WTC11 (cell line): ENCODE measurements around the gene HLX. TPM values are rescaled to one million over a fixed set of nuclear protein-coding genes. Genes with fewer than 3 reads are reported as not detected.

ENCODE experiments used
- ATAC-seq: fragments of 200-7000 bp; cut with Tn5 transposase; 2 replicates; pipeline ENCODE4 v1.10.0; 2021; ENCODE audit warnings: mild to moderate bottlenecking, moderate library complexity
- CTCF ChIA-PET: fragments of 300-600 bp; sonication (Branson Sonifier 250); formaldehyde crosslinking; loops from one replicate; lab custom pipeline; 2021; ENCODE audit warnings: antibody characterized with exemption; lab: Charles Lee
- POLR2A ChIA-PET: fragments of 350-600 bp; sonication (Branson Sonifier 250); formaldehyde crosslinking; loops from one replicate; lab custom pipeline; 2021; ENCODE audit warnings: antibody characterized with exemption; lab: Charles Lee
- DNase-seq: peaks from one replicate; pipeline ENCODE4 v3.0.0; 2021; ENCODE audit warnings: low spot score
- H3K27ac Mint-ChIP-seq: 2 replicates; pipeline ENCODE4 v1.8.0; 2021; ENCODE audit warnings: mixed read lengths
- H3K27me3 Mint-ChIP-seq: 2 replicates; pipeline ENCODE4 v1.8.0; 2021; ENCODE audit warnings: low read depth, mild to moderate bottlenecking, moderate library complexity, mixed read lengths
- H3K36me3 Mint-ChIP-seq: 2 replicates; pipeline ENCODE4 v1.8.0; 2021; ENCODE audit warnings: mixed read lengths
- H3K4me1 Mint-ChIP-seq: 2 replicates; pipeline ENCODE4 v1.8.0; 2022; ENCODE audit warnings: mixed read lengths
- H3K4me3 Mint-ChIP-seq: 2 replicates; pipeline ENCODE4 v1.8.0; 2021; ENCODE audit warnings: mild to moderate bottlenecking, moderate library complexity, mixed read lengths
- H3K9me3 Mint-ChIP-seq: 2 replicates; pipeline ENCODE4 v1.8.0; 2021; ENCODE audit warnings: mixed read lengths
- ATF3 ChIP-seq: sonication (generic); formaldehyde crosslinking; conservative IDR thresholded peaks from 2 replicates; pipeline ENCODE4 v1.8.1; 2022; ENCODE audit warnings: mild to moderate bottlenecking, missing genetic modification reagents
- CREB1 ChIP-seq: sonication (generic); formaldehyde crosslinking; IDR thresholded peaks from 2 replicates; pipeline ENCODE4 v1.8.0; 2023; ENCODE audit warnings: mild to moderate bottlenecking, missing genetic modification reagents
- E2F1 ChIP-seq: sonication (generic); formaldehyde crosslinking; IDR thresholded peaks from 2 replicates; pipeline ENCODE4 v1.8.0; 2022; ENCODE audit warnings: mild to moderate bottlenecking, missing genetic modification reagents
- E2F5 ChIP-seq: sonication (generic); formaldehyde crosslinking; IDR thresholded peaks from 2 replicates; pipeline ENCODE4 v1.8.1; 2022; ENCODE audit warnings: mild to moderate bottlenecking, moderate library complexity, missing genetic modification reagents
- ESRRA ChIP-seq: sonication (generic); formaldehyde crosslinking; IDR thresholded peaks from 2 replicates; pipeline ENCODE4 v1.8.1; 2022; ENCODE audit warnings: mild to moderate bottlenecking, missing genetic modification reagents, borderline replicate concordance
- FOXK1 ChIP-seq: sonication (generic); formaldehyde crosslinking; IDR thresholded peaks from 2 replicates; pipeline ENCODE4 v1.8.0; 2022; ENCODE audit warnings: mild to moderate bottlenecking, moderate library complexity, missing genetic modification reagents
- FOXP4 ChIP-seq: sonication (generic); formaldehyde crosslinking; IDR thresholded peaks from 2 replicates; pipeline ENCODE4 v1.8.0; 2022; ENCODE audit warnings: mild to moderate bottlenecking, missing genetic modification reagents
- GABPB1 ChIP-seq: sonication (generic); formaldehyde crosslinking; IDR thresholded peaks from 2 replicates; pipeline ENCODE4 v1.8.1; 2023; ENCODE audit warnings: mild to moderate bottlenecking, missing genetic modification reagents
- HMGXB4 ChIP-seq: sonication (generic); formaldehyde crosslinking; IDR thresholded peaks from 2 replicates; pipeline ENCODE4 v1.8.1; 2023; ENCODE audit warnings: mild to moderate bottlenecking, moderate library complexity, missing genetic modification reagents
- JAZF1 ChIP-seq: fragments of 250-450 bp; sonication (Bioruptor Pico); IDR thresholded peaks from 2 replicates; pipeline ENCODE4 v1.9.0; 2021; ENCODE audit warnings: moderate library complexity, mild to moderate bottlenecking, inconsistent platforms
- NR1H2 ChIP-seq: sonication (generic); formaldehyde crosslinking; IDR thresholded peaks from 2 replicates; pipeline ENCODE4 v1.9.0; 2021; ENCODE audit warnings: mild to moderate bottlenecking, moderate library complexity, missing genetic modification reagents
- NR2C2 ChIP-seq: sonication (generic); formaldehyde crosslinking; IDR thresholded peaks from 2 replicates; pipeline ENCODE4 v1.8.0; 2022; ENCODE audit warnings: mild to moderate bottlenecking, missing genetic modification reagents
- OVOL2 ChIP-seq: fragments of 250-450 bp; sonication (Bioruptor Pico); IDR thresholded peaks from 2 replicates; pipeline ENCODE4 v1.9.0; 2021; ENCODE audit warnings: mild to moderate bottlenecking, borderline replicate concordance
- RORB ChIP-seq: fragments of 250-450 bp; sonication (Bioruptor Pico); IDR thresholded peaks from 2 replicates; pipeline ENCODE4 v1.9.0; 2021; ENCODE audit warnings: mild to moderate bottlenecking
- SMAD3 ChIP-seq: sonication (generic); formaldehyde crosslinking; IDR thresholded peaks from 2 replicates; pipeline ENCODE4 v1.8.0; 2022; ENCODE audit warnings: missing genetic modification reagents, mild to moderate bottlenecking, borderline replicate concordance
- SOX15 ChIP-seq: fragments of 250-450 bp; sonication (Bioruptor Pico); IDR thresholded peaks from 2 replicates; pipeline ENCODE4 v1.9.0; 2021; ENCODE audit warnings: mild to moderate bottlenecking
- STAT6 ChIP-seq: sonication (generic); formaldehyde crosslinking; conservative IDR thresholded peaks from 2 replicates; pipeline ENCODE4 v1.8.1; 2023; ENCODE audit warnings: mild to moderate bottlenecking, low read depth, missing genetic modification reagents, moderate library complexity
- USF1 ChIP-seq: sonication (generic); formaldehyde crosslinking; IDR thresholded peaks from 2 replicates; pipeline ENCODE4 v1.8.0; 2022; ENCODE audit warnings: mild to moderate bottlenecking, missing genetic modification reagents
- ZNF281 ChIP-seq: sonication (generic); formaldehyde crosslinking; IDR thresholded peaks from 2 replicates; pipeline ENCODE4 v1.8.0; 2023; ENCODE audit warnings: mild to moderate bottlenecking, missing genetic modification reagents
- ZNF396 ChIP-seq: fragments of 250-450 bp; sonication (Bioruptor Pico); IDR thresholded peaks from 2 replicates; pipeline ENCODE4 v1.8.0; 2021; ENCODE audit warnings: mild to moderate bottlenecking, moderate library complexity, borderline replicate concordance
- ZNF512 ChIP-seq: sonication (generic); formaldehyde crosslinking; IDR thresholded peaks from 2 replicates; pipeline ENCODE4 v1.8.1; 2022; ENCODE audit warnings: missing genetic modification reagents, borderline replicate concordance
- ZNF671 ChIP-seq: fragments of 250-450 bp; sonication (Bioruptor Pico); IDR thresholded peaks from 2 replicates; pipeline ENCODE4 v1.8.0; 2021; ENCODE audit warnings: mild to moderate bottlenecking
- total RNA-seq: library from RNA; stranded (reverse); gene quantifications from 3 replicates; pipeline ENCODE4 v1.2.3, GENCODE V29; 2021

HLX gene
- total RNA-seq, 1 experiment from 2014 or later: not detected

GRCh38 chr1:220917101-220917500 is 37.9 kb downstream of the HLX start (continued):
- no peak for TF ChIP-seq ZNF281 (CRISPR knock-in tag)
- TF ChIP-seq GABPB1 (CRISPR knock-in tag): no peak
- TF ChIP-seq E2F5 (CRISPR knock-in tag): no peak
- TF ChIP-seq ZNF512: no peak
- no peak for TF ChIP-seq HMGXB4 (CRISPR knock-in tag)
- TF ChIP-seq JAZF1: no peak
- no peak for TF ChIP-seq SOX15 (CRISPR knock-in tag)
- no peak for TF ChIP-seq SMAD3 (CRISPR knock-in tag)

GRCh38 chr1:220917535-220918209 is 38.4 kb downstream of the HLX start:
- Mint-ChIP-seq H3K36me3 (no peaks in the 10 kb centered on the region), H3K4me1 (peaks cover 13% of the 10 kb centered on the region), H3K27ac (no peak overlapping the region), H3K4me3 (no peak overlapping the region), H3K27me3 (no peaks in the 10 kb centered on the region; the same call in 1 of the 2 replicates), H3K9me3 (no peaks in the 10 kb centered on the region)
- POLR2A ChIA-PET: no interaction called here
- CTCF ChIA-PET: no interaction called here
- ATAC-seq: no peak
- DNase-seq: no peak
- TF ChIP-seq NR1H2 (CRISPR knock-in tag) (no peak), FOXK1 (no peak), E2F1 (CRISPR knock-in tag) (no peak), ZNF396 (no peak), ZNF671 (CRISPR knock-in tag) (no peak), JAZF1 (no peak), STAT6 (CRISPR knock-in tag) (no peak), OVOL2 (CRISPR knock-in tag) (no peak), USF1 (CRISPR knock-in tag) (no peak), ESRRA (CRISPR knock-in tag) (no peak), FOXP4 (CRISPR knock-in tag) (no peak), CREB1 (no peak), NR2C2 (CRISPR knock-in tag) (no peak), ATF3 (CRISPR knock-in tag) (no peak), RORB (CRISPR knock-in tag) (no peak)
